ENCODE data around the gene UBE2L3.

GRCh38 chr22:21646608-21647590 is 79.4 kb downstream of the UBE2L3 start:
- TF ChIP-seq CTCF (IDR thresholded peaks at IDR 0.05; ENCODE audit: insufficient read depth, low read length), result peak; percentile 79
- no peak for TF ChIP-seq POLR2AphosphoS5 (IDR thresholded peaks at IDR 0.05; ENCODE audit: low read depth)
- TF ChIP-seq REST (IDR thresholded peaks at IDR 0.05; ENCODE audit: insufficient replicate concordance, low read depth), result no peak
